Astrocyte of the spinal cord (primary cell): ENCODE data around the gene PTPN6.

ENCODE experiments used
- DNase-seq: peaks from one replicate; pipeline ENCODE4 v3.0.0; 2011; ENCODE audit warnings: low read depth, low spot score
- H3K4me3 ChIP-seq: 2 replicates; pipeline ENCODE4 v1.5.1; 2011; ENCODE audit warnings: low read depth, mild to moderate bottlenecking, low read length, moderate library complexity
- CTCF ChIP-seq: IDR thresholded peaks from 2 replicates; pipeline ENCODE4 v1.5.1; 2012; ENCODE audit warnings: low read depth, mild to moderate bottlenecking, low read length, inconsistent platforms
- in situ Hi-C: cut with HindIII; loops from 2 replicates; pipeline ENCODE4 v1.10.0; 2017; ENCODE audit warnings: low sequenced_read_pairs

PTPN6 gene

GRCh38 chr12:6952863-6953441 is 1.8 kb downstream of the PTPN6 start:
- in situ Hi-C loops, result no loop called here
- TF ChIP-seq CTCF, result no peak
- no peak overlapping the region for H3K4me3 ChIP-seq
- no peak for DNase-seq

- no peak for DNase-seq
- in situ Hi-C loops, result no loop called here
- no peak overlapping the region for H3K4me3 ChIP-seq
- TF ChIP-seq CTCF, result no peak
These were observed 2.5 kb downstream of the PTPN6 start for GRCh38 chr12:6953442-6954315.

GRCh38 chr12:6954316-6955107 is 3.4 kb downstream of the PTPN6 start:
- in situ Hi-C loops, result no loop called here
- TF ChIP-seq CTCF, result no peak

GRCh38 chr12:6955108-6956020 is 4.2 kb downstream of the PTPN6 start:
- DNase-seq, result no peak
- no peak overlapping the region for H3K4me3 ChIP-seq

More at GRCh38 chr12:6954316-6955107, 3.4 kb downstream of the PTPN6 start:
- no peak overlapping the region for H3K4me3 ChIP-seq
- no peak for DNase-seq

GRCh38 chr12:6956021-6956727 is 5.0 kb downstream of the PTPN6 start:
- in situ Hi-C loops, result no loop called here
- H3K4me3 ChIP-seq, result no peak overlapping the region
- no peak for TF ChIP-seq CTCF
- no peak for DNase-seq

More at GRCh38 chr12:6955108-6956020, 4.2 kb downstream of the PTPN6 start:
- in situ Hi-C loops, result no loop called here
- TF ChIP-seq CTCF, result no peak
